A549 (cell line): ENCODE results near the gene PCDH1. TPM values are rescaled to one million over a fixed set of nuclear protein-coding genes. Genes with fewer than 3 reads are reported as not detected.

Source experiments
- ATAC-seq, 2 experiments: fragments of 200-7000 bp in 1 of 2; fragments of >200 bp in 1 of 2; cut with Nextera tagmentation in 1 of 2; cut with Tn5 transposase in 1 of 2; 3 replicates each; pipeline versions ENCODE4 v1.8.0 to v1.9.1; 2018 to 2020; ENCODE audit warnings: mild to moderate bottlenecking in 1 of 2, moderate library complexity in 1 of 2
- CTCF ChIA-PET: fragments of 300-600 bp; sonication (Branson Sonifier 250); formaldehyde crosslinking; extraction: SDS; loops from one replicate; lab custom pipeline; 2021; ENCODE audit warnings: antibody characterized with exemption, inconsistent platforms; lab: Yijun Ruan, JAX
- POLR2A ChIA-PET: fragments of 350-600 bp; formaldehyde crosslinking; extraction: SDS; loops from one replicate; lab custom pipeline; 2021; ENCODE audit warnings: antibody characterized with exemption, inconsistent platforms; lab: Yijun Ruan, JAX
- DNase-seq, 2 experiments: peaks; one replicate each; pipeline versions ENCODE4 v3.0.0 to v3.0.0-alpha.2; 2011 to 2016; ENCODE audit warnings: low read depth in 1 of 2, low spot score in 1 of 2
- FAIRE-seq: peaks from 2 replicates; lab custom pipeline; 2011; peaks lifted over from hg19 to GRCh38; lab: Jason Lieb, UNC
- H3K27ac ChIP-seq, 2 experiments: fragments of >200 bp; sonication (Bioruptor Twin); formaldehyde crosslinking; 3 replicates each; pipeline ENCODE4 v1.5.1; 2016 to 2017
- H3K4me1 ChIP-seq: fragments of >200 bp; sonication (Bioruptor Twin); formaldehyde crosslinking; 3 replicates; pipeline ENCODE4 v1.6.1; 2016
- H3K4me2 ChIP-seq: fragments of >200 bp; sonication (Bioruptor Twin); formaldehyde crosslinking; 3 replicates; pipeline ENCODE4 v1.6.1; 2016
- H3K4me3 ChIP-seq: fragments of >200 bp; sonication (Bioruptor Twin); formaldehyde crosslinking; 3 replicates; pipeline ENCODE4 v1.5.1; 2016
- H3K9me3 ChIP-seq: fragments of >200 bp; sonication (Bioruptor Twin); formaldehyde crosslinking; 3 replicates; pipeline ENCODE4 v1.6.1; 2016
- CBX8 ChIP-seq: fragments of 200-600 bp; sonication (generic); IDR thresholded peaks from 2 replicates; pipeline ENCODE4 v1.6.1; 2016
- EHMT2 ChIP-seq: fragments of 200-600 bp; sonication (generic); IDR thresholded peaks from 2 replicates; pipeline ENCODE4 v1.6.1; 2016; ENCODE audit warnings: antibody characterized with exemption, low read depth, mild to moderate bottlenecking, moderate library complexity
- FOSB ChIP-seq: fragments of 250-450 bp; sonication (Bioruptor Pico); IDR thresholded peaks from 2 replicates; pipeline ENCODE4 v1.5.0; 2020; ENCODE audit warnings: mild to moderate bottlenecking, moderate library complexity
- HDAC2 ChIP-seq: fragments of 200-600 bp; sonication (generic); IDR thresholded peaks from 2 replicates; pipeline ENCODE4 v1.6.1; 2016
- KDM1A ChIP-seq: fragments of 200-600 bp; sonication (generic); IDR thresholded peaks from 2 replicates; pipeline ENCODE4 v1.6.1; 2016; ENCODE audit warnings: low read depth, mild to moderate bottlenecking
- KDM5A ChIP-seq: fragments of 200-600 bp; sonication (generic); IDR thresholded peaks from 2 replicates; pipeline ENCODE4 v1.6.1; 2016; ENCODE audit warnings: antibody characterized with exemption, mild to moderate bottlenecking
- MAFK ChIP-seq: fragments of 450-650 bp; IDR thresholded peaks from 2 replicates; pipeline ENCODE4 v1.6.1; 2014; ENCODE audit not compliant: partially characterized antibody
- POLR2A ChIP-seq: IDR thresholded peaks from 2 replicates; pipeline ENCODE4 v1.6.1; 2012; ENCODE audit warnings: mild to moderate bottlenecking, low read length
- SMC3 ChIP-seq: fragments of >200 bp; sonication (Bioruptor Twin); formaldehyde crosslinking; IDR thresholded peaks from 3 replicates; pipeline ENCODE4 v1.6.1; 2018; ENCODE audit warnings: inconsistent platforms
- TFCP2L1 ChIP-seq: fragments of 250-450 bp; sonication (Bioruptor Pico); IDR thresholded peaks from 2 replicates; pipeline ENCODE4 v1.5.0; 2021; ENCODE audit warnings: mild to moderate bottlenecking
- ZFP36 ChIP-seq: fragments of 450-650 bp; IDR thresholded peaks from 2 replicates; pipeline ENCODE4 v1.6.1; 2014; ENCODE audit warnings: borderline replicate concordance; ENCODE audit not compliant: partially characterized antibody
- WGBS: methylation state at CpG from one replicate; pipeline ENCODE4 v1.1.6; 2017; ENCODE audit errors: missing lambda C conversion rate; 5-methylcytosine and 5-hydroxymethylcytosine counted together
- polyA plus RNA-seq, 4 experiments: library from polyadenylated mRNA; depleted of rRNA in 3 of 4; stranded (reverse); fragments of >200 nt; fragmentation: RNase III in 1 of 4; extraction: RNeasy Plus Mini Kit Qiagen cat#74134 plus additional on column Dnase treatment in 1 of 4; gene quantifications; 2 replicates in 3 of 4; 3 replicates in 1 of 4; pipeline ENCODE4 v1.2.3, GENCODE V29; 2011 to 2017
- TF ChIP-seq, protein P1 (sequence below): fragments of >200 bp; sonication (Bioruptor Twin); formaldehyde crosslinking; IDR thresholded peaks from 3 replicates; pipeline ENCODE4 v1.5.1; 2016
- TF ChIP-seq, protein P2 (sequence below): fragments of >200 bp; sonication (Bioruptor Twin); formaldehyde crosslinking; IDR thresholded peaks from 3 replicates; pipeline ENCODE4 v1.6.1; 2016
- TF ChIP-seq, protein P3 (sequence below): fragments of 200-600 bp; sonication (generic); IDR thresholded peaks from 2 replicates; pipeline ENCODE4 v1.6.1; 2016; ENCODE audit warnings: antibody characterized with exemption, mild to moderate bottlenecking, moderate library complexity
- TF ChIP-seq, protein P4 (sequence below): fragments of 250-450 bp; sonication (Bioruptor Pico); IDR thresholded peaks from 2 replicates; pipeline ENCODE4 v1.5.0; 2021; ENCODE audit warnings: mild to moderate bottlenecking, moderate library complexity, borderline replicate concordance

Gene PCDH1
- polyA plus RNA-seq, 2 of the 4 experiments (the other 2 are of a cell fraction), result 0.41 to 2.9 TPM

DNA sequence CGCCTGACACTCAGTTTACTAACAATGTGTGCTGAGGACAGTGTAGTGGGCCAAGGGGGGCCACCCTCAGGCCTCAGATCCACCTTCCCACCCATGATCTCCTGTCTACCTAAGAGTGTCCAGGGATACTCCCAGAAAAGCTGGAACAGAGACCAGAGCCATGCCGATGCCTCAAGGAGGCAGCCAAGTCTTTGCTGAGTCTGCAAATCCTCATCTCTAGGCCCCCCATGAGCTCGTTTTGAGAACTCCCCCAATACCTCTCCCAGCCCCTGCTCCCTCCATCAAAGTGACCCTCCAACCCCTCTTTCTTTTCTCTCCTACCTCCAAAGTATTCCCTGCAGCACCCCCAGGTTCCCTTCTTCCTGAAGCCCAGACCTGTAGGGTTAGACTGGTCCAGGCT, 53.5 kb downstream of the PCDH1 start:
- Histone ChIP-seq H3K4me3 (no peak overlapping the region), H3K4me1 (peaks cover 17% of the 10 kb centered on the region; the same call in 2 of the 3 replicates), H3K4me2 (no peak overlapping the region)
- no peak for ATAC-seq
- TF ChIP-seq MAFK (peak; percentile 77), CBX8 (no peak)
- TF ChIP-seq, all 56 proteins: peak for 1
- DNase-seq (no peak), FAIRE-seq (no peak)
- Histone ChIP-seq H3K9me3 (no peaks in the 10 kb centered on the region), H3K27ac (no peak overlapping the region)
- ChIA-PET POLR2A (no interaction called here), CTCF (interaction anchor here (0.6 to 6.2 kb wide), 7 partner anchors 12 to 277 kb away, joined by 3 to 40 read pairs (median 3); no protein-coding TSS in a partner anchor)
- WGBS, result 62% methylated on average over 3 of the region's 3 CpGs

DNA sequence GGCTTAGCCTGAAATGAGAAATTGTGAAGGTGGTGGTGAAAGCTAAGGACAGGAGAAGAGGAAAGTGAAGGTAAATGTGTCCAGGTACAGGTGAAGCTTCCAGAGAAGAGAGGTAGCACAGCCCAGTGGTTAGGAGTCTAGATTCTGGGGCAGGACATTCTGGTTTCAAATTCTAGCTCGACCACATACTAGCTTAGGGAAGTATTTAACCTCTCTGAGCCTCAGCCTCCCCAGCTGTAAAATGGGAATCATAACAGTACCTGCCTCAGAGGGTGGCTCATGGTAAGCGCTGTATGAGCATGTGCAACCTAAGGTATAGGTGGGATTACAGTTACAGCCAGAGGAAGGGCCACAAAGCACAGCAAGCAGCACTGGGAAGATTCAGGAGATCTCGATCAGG, 55.2 kb downstream of the PCDH1 start:
- CTCF ChIA-PET, result interaction anchor here (1.3 to 6.2 kb wide), 4 partner anchors 10 to 138 kb away, joined by 3 to 40 read pairs (median 9); partner anchors contain the start of gene PCDH1
- H3K4me2 ChIP-seq, result no peak overlapping the region
- WGBS, result 54% methylated on average over 3 of the region's 3 CpGs
- peaks cover 17% of the 10 kb centered on the region; the same call in 2 of the 3 replicates for H3K4me1 ChIP-seq
- no peak overlapping the region for H3K4me3 ChIP-seq
- no peak for TF ChIP-seq FOSB (CRISPR knock-in tag)
- TF ChIP-seq, protein P1, sequence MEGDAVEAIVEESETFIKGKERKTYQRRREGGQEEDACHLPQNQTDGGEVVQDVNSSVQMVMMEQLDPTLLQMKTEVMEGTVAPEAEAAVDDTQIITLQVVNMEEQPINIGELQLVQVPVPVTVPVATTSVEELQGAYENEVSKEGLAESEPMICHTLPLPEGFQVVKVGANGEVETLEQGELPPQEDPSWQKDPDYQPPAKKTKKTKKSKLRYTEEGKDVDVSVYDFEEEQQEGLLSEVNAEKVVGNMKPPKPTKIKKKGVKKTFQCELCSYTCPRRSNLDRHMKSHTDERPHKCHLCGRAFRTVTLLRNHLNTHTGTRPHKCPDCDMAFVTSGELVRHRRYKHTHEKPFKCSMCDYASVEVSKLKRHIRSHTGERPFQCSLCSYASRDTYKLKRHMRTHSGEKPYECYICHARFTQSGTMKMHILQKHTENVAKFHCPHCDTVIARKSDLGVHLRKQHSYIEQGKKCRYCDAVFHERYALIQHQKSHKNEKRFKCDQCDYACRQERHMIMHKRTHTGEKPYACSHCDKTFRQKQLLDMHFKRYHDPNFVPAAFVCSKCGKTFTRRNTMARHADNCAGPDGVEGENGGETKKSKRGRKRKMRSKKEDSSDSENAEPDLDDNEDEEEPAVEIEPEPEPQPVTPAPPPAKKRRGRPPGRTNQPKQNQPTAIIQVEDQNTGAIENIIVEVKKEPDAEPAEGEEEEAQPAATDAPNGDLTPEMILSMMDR, result no peak
- TF ChIP-seq ZFP36, result no peak
- no peak for TF ChIP-seq KDM1A
- no peak for TF ChIP-seq TFCP2L1 (CRISPR knock-in tag)
- no peak for TF ChIP-seq SMC3
- TF ChIP-seq HDAC2, result no peak
- TF ChIP-seq, protein P2, sequence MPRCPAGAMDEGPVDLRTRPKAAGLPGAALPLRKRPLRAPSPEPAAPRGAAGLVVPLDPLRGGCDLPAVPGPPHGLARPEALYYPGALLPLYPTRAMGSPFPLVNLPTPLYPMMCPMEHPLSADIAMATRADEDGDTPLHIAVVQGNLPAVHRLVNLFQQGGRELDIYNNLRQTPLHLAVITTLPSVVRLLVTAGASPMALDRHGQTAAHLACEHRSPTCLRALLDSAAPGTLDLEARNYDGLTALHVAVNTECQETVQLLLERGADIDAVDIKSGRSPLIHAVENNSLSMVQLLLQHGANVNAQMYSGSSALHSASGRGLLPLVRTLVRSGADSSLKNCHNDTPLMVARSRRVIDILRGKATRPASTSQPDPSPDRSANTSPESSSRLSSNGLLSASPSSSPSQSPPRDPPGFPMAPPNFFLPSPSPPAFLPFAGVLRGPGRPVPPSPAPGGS, result no peak
- no peak for TF ChIP-seq POLR2A
- no peak for TF ChIP-seq KDM5A
- TF ChIP-seq, protein P3, sequence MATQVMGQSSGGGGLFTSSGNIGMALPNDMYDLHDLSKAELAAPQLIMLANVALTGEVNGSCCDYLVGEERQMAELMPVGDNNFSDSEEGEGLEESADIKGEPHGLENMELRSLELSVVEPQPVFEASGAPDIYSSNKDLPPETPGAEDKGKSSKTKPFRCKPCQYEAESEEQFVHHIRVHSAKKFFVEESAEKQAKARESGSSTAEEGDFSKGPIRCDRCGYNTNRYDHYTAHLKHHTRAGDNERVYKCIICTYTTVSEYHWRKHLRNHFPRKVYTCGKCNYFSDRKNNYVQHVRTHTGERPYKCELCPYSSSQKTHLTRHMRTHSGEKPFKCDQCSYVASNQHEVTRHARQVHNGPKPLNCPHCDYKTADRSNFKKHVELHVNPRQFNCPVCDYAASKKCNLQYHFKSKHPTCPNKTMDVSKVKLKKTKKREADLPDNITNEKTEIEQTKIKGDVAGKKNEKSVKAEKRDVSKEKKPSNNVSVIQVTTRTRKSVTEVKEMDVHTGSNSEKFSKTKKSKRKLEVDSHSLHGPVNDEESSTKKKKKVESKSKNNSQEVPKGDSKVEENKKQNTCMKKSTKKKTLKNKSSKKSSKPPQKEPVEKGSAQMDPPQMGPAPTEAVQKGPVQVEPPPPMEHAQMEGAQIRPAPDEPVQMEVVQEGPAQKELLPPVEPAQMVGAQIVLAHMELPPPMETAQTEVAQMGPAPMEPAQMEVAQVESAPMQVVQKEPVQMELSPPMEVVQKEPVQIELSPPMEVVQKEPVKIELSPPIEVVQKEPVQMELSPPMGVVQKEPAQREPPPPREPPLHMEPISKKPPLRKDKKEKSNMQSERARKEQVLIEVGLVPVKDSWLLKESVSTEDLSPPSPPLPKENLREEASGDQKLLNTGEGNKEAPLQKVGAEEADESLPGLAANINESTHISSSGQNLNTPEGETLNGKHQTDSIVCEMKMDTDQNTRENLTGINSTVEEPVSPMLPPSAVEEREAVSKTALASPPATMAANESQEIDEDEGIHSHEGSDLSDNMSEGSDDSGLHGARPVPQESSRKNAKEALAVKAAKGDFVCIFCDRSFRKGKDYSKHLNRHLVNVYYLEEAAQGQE, result no peak
- no peak for TF ChIP-seq EHMT2
- TF ChIP-seq MAFK, result no peak
- TF ChIP-seq CBX8, result no peak
- TF ChIP-seq, protein P4, sequence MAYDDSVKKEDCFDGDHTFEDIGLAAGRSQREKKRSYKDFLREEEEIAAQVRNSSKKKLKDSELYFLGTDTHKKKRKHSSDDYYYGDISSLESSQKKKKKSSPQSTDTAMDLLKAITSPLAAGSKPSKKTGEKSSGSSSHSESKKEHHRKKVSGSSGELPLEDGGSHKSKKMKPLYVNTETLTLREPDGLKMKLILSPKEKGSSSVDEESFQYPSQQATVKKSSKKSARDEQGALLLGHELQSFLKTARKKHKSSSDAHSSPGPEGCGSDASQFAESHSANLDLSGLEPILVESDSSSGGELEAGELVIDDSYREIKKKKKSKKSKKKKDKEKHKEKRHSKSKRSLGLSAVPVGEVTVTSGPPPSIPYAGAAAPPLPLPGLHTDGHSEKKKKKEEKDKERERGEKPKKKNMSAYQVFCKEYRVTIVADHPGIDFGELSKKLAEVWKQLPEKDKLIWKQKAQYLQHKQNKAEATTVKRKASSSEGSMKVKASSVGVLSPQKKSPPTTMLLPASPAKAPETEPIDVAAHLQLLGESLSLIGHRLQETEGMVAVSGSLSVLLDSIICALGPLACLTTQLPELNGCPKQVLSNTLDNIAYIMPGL (CRISPR knock-in tag), result no peak
- DNase-seq, result no peak
- no peaks in the 10 kb centered on the region for H3K9me3 ChIP-seq
- no peak for ATAC-seq
- peak overlapping the region in 1 of 2 experiments; percentile 60; a peak in 2 of 6 replicates for H3K27ac ChIP-seq
- POLR2A ChIA-PET, result no interaction called here
- no peak for FAIRE-seq
